ENCODE results near the gene NAV2.

DNA sequence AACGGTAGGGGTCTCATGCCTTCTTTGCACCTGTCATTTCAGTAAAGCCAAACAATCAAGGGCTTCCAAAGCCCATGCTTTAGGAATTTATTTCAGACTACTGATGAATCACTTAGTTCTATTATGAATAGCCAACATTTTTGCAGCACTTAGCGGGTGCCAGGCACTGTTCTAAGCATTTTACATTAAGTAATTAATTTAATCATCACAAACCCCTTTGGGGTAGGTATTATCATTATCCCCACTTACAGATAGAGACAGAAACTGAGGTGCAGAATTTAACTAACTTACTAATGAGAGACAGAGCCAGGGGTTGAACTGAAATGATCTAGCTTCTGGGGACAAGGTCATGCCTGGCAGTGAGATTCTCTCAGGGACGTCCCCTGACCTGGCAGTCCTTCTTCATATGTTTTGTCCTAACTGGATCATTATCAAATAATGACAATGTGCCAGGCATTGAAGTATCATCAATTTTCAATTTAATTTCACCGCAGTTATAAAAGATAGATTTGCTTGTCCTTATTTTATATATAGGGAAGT is 31.7 kb upstream of the NAV2 start:
- TF ChIP-seq, protein P1, sequence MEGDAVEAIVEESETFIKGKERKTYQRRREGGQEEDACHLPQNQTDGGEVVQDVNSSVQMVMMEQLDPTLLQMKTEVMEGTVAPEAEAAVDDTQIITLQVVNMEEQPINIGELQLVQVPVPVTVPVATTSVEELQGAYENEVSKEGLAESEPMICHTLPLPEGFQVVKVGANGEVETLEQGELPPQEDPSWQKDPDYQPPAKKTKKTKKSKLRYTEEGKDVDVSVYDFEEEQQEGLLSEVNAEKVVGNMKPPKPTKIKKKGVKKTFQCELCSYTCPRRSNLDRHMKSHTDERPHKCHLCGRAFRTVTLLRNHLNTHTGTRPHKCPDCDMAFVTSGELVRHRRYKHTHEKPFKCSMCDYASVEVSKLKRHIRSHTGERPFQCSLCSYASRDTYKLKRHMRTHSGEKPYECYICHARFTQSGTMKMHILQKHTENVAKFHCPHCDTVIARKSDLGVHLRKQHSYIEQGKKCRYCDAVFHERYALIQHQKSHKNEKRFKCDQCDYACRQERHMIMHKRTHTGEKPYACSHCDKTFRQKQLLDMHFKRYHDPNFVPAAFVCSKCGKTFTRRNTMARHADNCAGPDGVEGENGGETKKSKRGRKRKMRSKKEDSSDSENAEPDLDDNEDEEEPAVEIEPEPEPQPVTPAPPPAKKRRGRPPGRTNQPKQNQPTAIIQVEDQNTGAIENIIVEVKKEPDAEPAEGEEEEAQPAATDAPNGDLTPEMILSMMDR (conservative IDR thresholded peaks at IDR 0.05 in 1 of 2, IDR thresholded peaks at IDR 0.05 in 1 of 2; ENCODE audit: low read depth in 1 of 2, low read length in 2 of 2), result no peak
- TF ChIP-seq EZH2 (IDR thresholded peaks at IDR 0.05; ENCODE audit: low read length, missing control alignments), result no peak
